NB4 (cell line): ENCODE data around the gene GNAT1.
"Not testable (repeated sequence)": the region's sequence is repeated elsewhere in the genome, so short reads cannot be mapped to it uniquely, and the experiment has no call there.

Experiments
- DNase-seq: peaks from one replicate; pipeline ENCODE4 v3.0.0; 2010; ENCODE audit warnings: low read depth
- H3K4me3 ChIP-seq: one replicate; pipeline ENCODE4 v1.5.1; 2011; ENCODE audit warnings: mild to moderate bottlenecking, low read depth, low read length, moderate library complexity
- CTCF ChIP-seq: IDR thresholded peaks from one replicate; pipeline ENCODE4 v1.5.1; 2012; ENCODE audit warnings: low read depth, low read length
- MAX ChIP-seq: IDR thresholded peaks from 2 replicates; pipeline ENCODE4 v1.6.1; 2011; ENCODE audit warnings: low read depth, low read length
- MYC ChIP-seq: IDR thresholded peaks from 2 replicates; pipeline ENCODE4 v1.6.1; 2011; ENCODE audit warnings: low read depth, low read length
- POLR2A ChIP-seq: IDR thresholded peaks from 2 replicates; pipeline ENCODE4 v1.6.1; 2011; ENCODE audit warnings: mild to moderate bottlenecking; ENCODE audit not compliant: insufficient read length; ENCODE audit errors: extremely low read depth

Gene GNAT1

GRCh38 chr3:50224639-50225038 lies 33.2 kb downstream of the GNAT1 start:
- TF ChIP-seq MYC (no peak), MAX (no peak), CTCF (no peak), POLR2A (no peak)
- no peak for DNase-seq

DNA sequence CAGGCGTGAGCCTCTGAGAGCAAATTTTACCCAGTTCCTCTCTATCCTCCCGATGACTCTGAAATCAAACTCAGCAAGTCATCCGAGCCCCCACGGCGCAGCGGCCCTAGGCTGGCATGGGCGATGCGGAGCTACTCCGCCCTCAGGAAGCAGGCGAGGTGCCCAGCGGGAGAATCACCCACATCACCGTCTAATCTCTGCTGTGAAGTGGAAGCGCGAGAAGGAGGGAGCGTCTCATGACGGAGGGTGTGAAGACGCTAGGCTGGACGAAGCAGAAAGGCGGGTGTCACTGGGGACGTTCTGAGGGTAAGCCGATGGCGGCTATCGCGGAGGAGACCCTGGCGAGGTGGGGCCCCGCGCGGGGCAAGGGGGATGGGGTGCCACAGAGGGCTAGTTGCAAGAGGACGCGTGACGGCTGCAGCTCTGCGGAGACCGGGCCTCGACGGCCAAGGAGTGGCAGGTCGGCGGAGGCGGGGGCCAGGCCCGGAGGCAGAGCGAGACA lies 35.5 kb downstream of the GNAT1 start:
- DNase-seq = peak; percentile 54
- TF ChIP-seq POLR2A (no peak), CTCF (no peak), MYC (no peak), MAX (no peak)
- H3K4me3 ChIP-seq = peak overlapping the region; percentile 17

More at GRCh38 chr3:50224639-50225038, 33.2 kb downstream of the GNAT1 start:
- no peak overlapping the region for H3K4me3 ChIP-seq

DNA sequence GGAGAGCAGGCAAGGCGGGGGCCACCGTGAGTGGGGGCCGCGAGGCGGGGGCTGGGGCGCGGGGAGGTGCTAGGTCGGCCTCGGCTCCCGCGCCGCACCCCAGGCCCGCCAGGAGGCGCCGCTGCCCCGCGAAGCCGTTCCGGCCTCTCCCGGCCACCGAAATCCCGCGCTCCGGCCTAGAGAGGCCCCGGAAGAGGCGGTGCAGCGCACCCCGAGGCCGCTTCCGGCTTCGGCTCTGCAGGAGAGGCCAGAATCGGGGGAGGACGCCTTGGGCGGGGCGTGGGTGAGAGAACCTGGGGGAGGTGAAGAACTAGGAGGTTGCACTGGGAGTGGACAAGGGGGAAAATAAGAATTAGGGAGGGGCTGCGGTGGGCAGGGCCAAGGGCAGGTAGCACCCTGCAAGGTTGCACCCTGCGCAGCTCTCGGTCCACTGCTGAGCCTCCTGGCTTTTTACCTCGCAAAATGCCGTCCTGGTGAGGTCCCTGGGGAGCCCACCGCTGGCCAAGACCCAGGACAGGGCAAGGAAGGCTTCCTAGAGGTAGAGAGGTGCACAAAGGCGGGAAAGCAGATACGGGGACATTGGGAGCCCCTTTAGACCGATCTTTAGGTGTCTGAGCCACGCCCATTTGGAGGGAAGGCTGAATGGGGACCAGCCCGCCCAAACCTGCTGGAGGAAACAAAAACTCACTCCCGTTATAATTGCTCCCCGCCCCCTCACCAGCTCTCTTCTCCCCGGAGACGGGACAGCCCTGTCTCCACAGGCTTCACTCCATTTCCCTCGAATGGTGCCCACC lies 36.2 kb downstream of the GNAT1 start:
- H3K4me3 ChIP-seq = peak overlapping the region; percentile 62
- DNase-seq = peak; percentile 96
- TF ChIP-seq MAX = peak; percentile 55
- no peak for TF ChIP-seq POLR2A
- peak; percentile 57; the same call in 1 of the 2 replicates for TF ChIP-seq MYC
- peak; percentile 51 for TF ChIP-seq CTCF

GRCh38 chr3:50228184-50228763 lies 36.9 kb downstream of the GNAT1 start:
- TF ChIP-seq MYC = peak; percentile 1; the same call in 1 of the 2 replicates
- not testable (repeated sequence) for DNase-seq

GRCh38 chr3:50229490-50229889 lies 38.1 kb downstream of the GNAT1 start:
- no peak overlapping the region for H3K4me3 ChIP-seq
- no peak for DNase-seq
- no peak for TF ChIP-seq CTCF
- TF ChIP-seq MYC = no peak
- no peak for TF ChIP-seq POLR2A
- TF ChIP-seq MAX = no peak

More at GRCh38 chr3:50228184-50228763, 36.9 kb downstream of the GNAT1 start:
- peak overlapping the region; percentile 62 for H3K4me3 ChIP-seq

- DNase-seq = peak; percentile 40
- H3K4me3 ChIP-seq = no peak overlapping the region
- TF ChIP-seq POLR2A (no peak), MAX (no peak), MYC (no peak), CTCF (no peak)
Measured at GRCh38 chr3:50230104-50230793, 38.8 kb downstream of the GNAT1 start.
